Hippocampal formation (tissue), 2 donors: ENCODE measurements around the gene MAPRE3.
A peak's percentile ranks its signal among the peaks of the same experiment; 100 is the strongest.

Experiments
- DNase-seq, 2 donors: peaks; one replicate each; lab custom pipeline; 2025; lab: John Stamatoyannopoulos, UW

MAPRE3 gene

DNA sequence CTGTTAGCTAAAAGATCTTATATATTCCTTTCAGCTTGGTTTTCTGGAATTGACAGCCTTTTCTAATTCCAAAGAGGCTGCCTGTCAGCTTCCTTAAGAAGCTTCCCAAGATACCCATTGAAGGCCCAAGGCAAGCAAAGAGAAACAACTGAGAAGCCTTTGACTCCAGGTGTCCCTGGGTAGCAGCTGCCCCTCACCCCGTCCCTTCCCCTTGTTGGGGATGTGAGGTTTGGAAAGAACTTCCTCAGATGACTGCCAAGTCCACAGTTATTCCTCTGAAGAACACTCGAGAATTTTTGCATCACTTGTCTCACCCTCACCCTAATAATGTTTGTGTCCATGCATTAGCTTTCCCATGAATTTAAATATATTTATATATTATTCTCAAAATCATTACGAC lies 13.3 kb downstream of the MAPRE3 start:
- DNase-seq = no peak

DNA sequence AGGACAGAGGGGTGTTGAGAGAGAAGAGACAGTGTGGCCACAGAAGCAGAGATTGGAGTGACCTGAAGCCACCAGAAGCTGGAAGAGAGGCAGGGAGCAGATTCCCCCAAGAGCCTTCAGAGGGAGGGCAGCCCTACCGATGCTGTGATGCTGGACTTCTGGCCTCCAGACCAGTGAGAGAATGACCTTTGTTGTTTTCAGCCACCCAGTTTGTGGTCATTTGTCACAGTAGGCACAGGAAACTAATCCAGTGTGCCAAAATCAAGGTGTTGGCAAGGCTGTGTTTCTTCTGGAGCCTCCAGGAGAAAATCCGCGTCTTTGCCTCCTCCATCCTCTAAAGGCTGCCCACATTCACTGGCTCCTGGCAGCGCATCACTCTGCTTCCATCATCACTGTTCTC lies 15.4 kb downstream of the MAPRE3 start:
- DNase-seq = no peak

DNA sequence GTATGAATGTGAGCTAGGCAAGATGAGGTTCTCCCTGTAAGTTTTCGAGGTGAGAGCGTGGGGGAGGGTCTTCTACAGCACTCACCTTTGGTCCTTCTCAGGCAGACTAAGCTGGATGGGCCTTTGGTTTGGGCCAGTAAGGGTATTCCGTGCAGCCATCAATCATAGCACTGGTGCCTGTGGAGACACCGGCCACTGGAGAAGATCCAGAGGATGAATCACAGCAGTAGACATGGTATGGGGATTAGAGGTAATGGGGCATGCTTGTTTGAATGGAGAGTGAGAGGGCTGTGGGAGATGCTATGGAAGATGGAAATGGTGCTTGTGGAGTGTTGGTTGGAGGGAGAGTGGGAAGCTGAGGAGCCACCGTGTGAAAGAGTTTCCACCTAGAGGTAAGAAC lies 16.1 kb downstream of the MAPRE3 start:
- no peak for DNase-seq

DNA sequence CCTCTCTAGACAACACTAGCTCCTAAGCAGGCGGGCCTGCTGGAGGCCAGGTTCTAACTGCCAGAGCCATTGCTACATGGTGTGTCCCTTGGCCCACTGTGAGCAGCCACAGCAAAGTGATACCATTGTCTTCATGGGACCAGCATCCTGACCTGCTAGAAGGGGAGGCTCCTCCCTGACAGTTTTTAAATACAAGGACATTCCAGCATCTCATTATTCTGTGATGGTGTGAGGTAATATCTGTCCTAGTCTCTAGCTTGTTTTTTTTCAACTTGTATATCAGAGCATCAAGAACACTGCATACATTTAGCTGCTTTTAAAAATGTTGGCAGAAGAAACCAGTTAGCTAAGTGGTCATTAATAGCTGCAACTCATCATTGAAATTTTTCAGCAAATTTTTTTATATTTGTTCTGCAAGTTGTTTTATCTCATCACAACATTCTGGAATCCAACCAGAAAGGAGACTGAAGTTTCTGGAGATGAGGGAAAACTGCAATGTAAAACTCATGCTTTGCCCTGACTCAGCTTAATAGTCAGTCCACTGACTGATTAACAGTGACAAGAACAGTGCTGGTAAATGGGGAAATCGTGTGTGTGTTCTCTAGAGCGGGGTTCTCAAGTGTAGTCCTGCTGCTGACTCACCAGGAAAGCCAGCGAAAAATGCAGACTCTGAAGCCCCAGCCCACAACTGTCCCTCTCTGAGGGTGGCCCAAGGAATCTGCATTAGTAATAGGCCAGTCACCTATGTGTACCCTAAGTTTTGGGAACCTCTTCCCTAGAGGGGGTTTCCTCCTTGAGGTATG lies 17.8 kb downstream of the MAPRE3 start:
- DNase-seq = peak in 1 of 2 donors; percentile 11

DNA sequence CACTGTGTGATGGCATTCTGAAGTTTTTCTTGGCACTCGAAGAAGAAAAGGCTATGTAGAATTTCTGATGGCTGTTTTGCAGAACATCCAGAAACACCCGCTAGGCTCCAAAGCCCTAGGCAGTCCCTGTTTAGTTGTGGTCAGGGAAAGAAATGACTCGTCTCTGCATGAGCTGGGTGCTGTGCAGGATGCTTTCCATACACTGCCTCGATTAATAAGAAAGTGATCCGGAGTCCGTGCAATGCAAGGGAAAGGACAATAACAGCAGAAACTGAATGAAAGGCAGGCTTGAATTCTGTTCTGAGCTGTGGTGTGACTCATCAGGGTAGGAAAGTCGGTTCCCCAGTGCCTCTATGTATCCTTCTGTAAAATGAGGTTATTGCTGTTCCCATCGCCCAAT lies 18.7 kb downstream of the MAPRE3 start:
- no peak for DNase-seq

DNA sequence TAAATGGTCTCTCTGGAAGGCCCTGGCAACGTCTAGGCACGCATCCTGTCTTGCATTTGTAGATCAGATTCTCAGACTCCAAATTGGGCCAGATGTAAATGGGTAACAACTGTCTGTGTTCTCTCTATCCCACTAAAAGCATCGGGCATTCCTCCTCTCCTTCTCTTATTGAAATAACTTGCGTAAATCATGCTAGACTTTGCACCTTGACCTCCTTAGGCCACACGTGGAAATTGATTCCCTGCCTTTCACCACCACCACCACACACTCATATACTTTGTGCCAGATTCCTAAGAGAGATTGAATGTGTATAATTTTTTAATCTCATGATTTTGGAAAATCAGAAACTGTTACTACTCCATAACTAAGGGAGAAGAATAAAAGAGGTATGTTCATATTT lies 21.3 kb downstream of the MAPRE3 start:
- no peak for DNase-seq

DNA sequence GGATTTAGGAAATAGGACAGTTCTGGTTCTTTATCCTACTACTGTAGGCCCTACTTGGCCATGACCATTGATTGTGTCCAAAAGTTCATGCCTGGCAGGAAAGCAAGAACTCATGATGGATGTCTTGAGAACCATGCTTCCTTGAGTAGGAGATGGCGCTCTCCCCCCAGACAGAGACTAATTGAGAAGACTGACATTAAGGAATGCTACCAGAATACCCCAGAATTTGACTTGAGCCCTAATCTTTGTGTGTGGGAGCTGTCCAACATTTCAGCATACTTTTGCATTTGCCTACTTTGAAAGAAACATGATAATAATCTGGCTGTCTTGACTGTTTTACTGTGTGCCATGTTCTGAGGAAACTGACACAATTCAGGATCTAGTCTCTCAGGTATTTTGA lies 23.3 kb downstream of the MAPRE3 start:
- DNase-seq = no peak

DNA sequence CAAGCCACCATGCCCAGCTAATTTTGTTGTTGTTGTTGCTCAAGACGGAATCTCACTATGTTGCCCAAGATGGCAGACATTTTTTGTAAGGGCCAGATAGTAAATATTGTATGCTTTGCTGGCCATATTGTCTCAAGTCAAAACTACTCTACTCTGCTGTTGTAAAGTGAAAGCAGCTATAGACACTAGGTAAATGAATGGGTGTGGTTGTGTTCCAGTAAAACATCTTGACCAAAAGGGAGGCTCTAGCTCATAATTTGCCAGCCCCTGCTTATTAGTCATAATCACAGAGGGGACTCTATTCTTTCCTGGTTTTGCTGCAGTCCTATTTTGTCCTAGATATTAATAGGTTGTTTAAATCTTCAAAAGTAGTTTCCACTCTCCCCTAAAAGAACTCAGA lies 24.5 kb downstream of the MAPRE3 start:
- no peak for DNase-seq

DNA sequence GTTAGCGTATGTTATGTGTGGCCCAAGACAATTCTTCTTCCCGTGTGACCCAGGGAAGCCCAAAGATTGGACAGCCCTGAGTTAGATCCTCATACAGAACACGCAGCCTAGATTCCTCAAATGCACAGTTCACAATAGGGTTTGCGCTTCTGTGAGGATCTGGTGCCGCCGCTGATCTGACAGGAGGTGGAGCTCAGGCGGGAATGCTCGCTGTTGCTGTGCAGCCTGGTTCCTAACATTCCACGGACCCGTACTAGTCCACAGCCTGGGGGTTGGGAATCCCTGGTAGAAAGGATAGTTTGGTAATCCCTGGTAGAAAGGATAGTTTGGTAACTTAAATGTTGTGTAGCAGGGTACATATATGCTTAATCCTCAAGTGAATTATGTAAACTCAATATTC lies 27.0 kb downstream of the MAPRE3 start:
- no peak for DNase-seq

DNA sequence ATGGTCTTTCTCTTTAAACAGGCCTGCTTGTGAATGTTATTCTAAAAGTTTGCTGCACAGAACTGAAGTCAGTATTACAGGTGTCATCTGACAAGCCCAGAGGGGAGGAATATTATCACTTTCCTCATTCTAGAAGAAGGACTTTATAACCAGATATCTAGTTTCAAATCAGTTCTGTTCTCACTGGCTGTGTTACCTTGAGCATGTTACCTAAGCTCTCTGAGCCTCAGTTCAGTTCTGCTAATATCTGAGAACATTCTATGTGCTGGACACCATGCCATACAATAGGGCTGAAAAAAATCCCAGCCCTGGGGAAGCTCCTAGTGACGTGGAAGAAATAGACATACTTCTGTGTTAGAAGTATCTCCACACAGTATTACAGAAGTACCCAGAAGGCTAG lies 27.9 kb downstream of the MAPRE3 start:
- no peak for DNase-seq

DNA sequence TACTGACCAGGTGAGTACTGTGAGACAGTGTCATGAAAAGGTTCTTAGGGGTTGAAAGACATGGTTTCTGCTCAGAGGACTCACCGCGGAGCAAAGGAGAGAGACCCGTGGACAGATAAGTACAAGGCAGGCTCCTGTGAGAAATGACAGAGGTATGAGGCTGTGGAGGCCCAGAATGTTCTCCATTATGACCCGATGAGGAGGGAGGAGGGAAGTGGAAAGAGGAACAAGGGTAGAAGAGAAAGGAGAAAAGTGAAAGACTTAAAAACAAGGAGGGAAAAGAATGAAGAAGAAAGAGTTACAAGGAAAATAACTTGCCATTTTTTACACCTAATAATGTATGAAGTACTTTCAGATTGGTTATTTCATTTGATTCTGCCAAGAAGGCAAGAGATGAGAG lies 29.8 kb downstream of the MAPRE3 start:
- no peak for DNase-seq

DNA sequence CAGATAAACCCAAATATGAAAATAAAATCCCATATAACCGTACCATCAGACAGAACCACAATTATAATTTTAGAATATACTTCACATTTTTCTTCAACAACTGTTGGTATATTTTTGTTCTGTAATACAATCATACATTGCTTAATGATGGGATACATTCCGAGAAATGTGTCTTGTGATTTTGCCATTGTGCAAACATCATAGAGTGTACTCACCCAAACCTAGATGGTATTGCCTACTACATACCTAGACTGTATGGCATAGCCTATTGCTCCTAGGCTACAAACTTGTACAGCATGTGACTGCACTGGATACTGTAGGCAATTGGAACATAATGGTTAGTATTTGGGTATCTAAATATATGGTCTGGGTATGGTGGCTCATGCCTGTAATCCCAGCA lies 30.6 kb downstream of the MAPRE3 start:
- no peak for DNase-seq

DNA sequence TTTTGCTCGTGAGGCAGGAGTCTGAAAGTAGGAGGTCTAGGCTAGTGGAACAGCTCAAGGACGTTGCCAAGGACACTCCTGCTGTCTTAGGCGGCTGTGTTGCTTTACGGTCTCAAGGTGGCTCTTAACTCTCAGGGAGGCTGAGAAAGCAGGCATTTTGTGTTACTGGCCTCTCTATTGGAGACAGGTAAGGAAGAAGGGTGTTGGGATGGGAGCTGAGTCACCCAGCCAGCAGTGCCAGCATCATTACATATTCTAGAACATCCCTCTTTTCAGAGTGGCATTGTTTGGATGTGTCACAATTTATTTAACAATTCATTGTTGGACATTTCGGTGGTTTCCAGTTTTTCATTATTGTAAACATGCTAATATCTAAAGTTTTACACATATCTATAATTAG lies 31.5 kb downstream of the MAPRE3 start:
- DNase-seq = no peak

DNA sequence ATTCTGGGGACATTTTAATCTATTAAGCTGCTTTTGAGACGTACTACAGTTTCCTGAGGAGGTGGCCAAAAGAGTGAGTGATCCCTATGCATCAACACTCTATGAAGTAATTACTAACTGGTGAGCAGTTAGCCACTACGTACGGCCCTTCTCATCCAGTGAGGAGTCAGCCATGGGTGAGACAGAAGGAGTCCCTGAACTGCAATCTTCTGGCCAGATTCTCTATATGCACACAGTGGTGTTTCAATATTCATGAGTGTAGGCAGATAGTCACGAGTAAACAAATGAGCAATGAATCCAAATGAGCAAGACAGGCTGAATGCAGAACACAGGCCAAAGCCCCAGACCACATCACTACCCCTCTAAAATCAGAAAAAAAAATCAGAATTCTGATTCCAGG lies 32.6 kb downstream of the MAPRE3 start:
- DNase-seq = no peak

DNA sequence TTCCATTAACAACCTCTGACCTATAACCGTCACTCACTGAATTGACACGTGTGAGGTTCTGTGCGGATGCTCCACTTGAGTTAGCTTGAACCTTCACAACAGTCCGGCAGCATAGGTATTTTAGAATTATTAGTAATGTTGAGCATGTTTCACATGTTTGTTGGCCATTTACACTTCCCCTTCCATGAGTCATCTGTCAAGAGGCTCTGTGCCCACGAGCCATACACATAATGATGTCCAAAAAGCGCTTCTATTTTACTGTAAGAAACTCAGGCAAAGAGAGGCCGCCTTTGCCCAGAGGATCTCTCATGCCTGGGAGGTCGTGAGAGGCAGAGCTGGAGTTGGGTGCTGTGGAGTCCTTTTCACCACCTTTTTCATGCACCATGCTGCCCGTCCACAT lies 33.4 kb downstream of the MAPRE3 start:
- no peak for DNase-seq

DNA sequence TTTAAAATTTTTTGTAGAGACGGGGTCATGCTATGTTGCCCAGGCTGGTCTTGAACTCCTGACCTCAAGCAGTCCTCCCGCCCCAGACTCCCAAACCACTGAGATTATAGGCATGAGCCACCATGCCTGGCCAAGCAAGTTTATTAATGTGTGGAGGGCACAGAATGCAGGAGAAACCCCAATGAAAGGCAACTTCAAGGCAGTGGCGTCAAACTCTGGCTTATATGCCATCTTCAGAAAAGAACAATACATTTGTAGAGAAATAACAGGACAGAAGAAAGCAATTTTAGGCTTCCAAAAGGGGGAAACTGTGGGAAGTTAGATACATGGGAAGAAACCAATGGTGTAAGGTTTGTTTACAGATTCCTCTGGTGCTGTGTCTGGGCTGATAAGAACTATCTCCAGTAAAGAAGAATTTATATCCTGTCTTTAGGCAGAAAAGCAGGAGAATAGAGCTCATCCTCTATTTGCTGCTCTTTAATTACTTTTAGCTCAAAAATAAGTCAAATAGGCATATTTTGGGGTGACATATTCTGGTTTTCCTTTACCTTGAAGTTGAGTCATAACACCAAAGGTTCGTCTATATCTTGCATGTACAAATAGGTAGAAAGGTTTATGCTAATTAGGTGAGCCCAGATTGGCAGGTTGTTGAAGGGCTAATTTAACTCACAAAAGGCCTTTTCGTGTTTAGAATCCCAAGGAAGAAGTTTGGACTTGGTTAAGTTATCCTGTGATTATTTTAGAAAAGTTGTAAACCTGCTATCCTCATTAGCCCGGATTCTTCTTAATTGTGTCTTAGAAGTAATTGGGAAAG lies 36.4 kb downstream of the MAPRE3 start:
- no peak for DNase-seq

DNA sequence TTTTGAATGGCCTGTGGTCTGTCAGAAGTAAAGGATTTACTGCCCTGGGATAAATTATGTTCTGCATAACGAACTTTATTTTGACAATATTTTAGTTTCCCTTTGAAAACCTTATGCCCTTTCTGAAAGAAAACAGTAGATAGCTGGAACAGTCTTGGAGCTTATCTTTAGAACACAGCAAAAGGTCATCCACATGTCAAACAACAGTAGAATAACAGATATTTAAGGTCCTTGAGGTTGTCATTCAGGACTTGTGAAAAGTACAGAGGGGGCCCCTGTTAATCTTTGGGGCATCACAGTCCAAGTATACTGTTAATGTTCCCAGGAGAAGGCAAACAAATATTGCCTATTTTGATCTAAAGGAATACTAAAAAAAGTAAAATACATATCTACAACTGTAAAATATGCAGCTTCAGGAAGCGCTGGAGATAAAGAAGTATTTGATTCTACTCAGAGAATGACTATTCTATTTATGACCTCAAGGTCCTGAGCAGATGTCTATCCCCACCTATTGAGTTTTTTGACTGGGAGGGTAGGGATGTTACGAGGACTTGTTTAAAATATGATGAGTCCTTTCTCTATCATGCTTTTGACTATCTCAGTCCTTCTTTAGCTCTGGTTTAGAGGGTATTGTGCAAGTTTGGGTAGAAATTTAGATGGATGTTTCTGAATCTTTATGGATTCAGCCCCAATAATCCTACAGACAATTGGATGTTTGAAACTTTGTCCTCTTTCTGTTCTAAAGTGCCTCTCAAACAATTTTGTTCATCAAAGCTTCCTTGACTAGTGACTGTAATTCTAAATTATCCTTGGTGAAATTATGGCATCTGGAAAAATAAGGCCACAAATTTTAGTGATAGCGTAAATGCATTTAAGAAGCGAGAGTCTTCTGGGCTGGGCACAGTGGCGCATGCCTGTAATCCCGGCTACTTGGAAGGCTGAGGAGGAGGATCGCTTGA lies 37.3 kb downstream of the MAPRE3 start:
- DNase-seq = no peak

DNA sequence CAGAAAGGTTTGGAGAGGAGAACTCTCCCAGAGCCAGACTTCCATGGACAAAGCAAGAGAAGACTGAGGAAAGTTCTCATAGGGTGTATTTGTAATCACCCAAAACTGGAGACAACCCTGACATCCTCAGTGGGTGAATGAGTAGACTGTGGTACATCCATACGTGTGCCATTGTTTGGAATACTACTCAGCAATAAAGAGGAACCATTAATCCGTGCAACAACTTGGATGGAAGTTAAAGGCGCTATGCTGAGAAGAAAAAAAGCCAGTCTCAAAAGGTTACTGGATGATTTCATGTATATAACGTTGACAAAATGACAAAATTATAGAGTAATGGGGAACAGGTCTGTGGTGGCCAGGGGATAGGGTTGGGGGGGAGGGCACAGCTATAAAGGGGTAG lies 38.2 kb downstream of the MAPRE3 start:
- DNase-seq = no peak

DNA sequence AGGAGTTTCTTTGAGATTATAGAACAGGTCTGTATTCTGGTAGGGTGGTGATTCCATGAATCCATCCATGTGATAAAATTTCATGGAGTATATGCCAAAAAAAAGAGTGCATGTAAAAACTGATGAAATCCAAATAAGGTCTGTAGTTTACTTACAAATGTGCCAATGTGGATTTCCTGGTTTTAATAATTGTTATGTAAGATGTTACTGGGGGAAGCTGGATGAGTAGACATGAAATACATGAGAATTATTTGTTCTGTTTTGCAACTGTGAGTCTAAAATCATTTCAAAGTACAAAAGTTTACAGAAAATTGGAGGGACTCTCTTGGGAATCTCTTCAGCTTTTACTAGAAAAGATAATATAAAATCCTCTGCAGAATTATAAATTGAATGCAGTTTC lies 38.6 kb downstream of the MAPRE3 start:
- DNase-seq = no peak

DNA sequence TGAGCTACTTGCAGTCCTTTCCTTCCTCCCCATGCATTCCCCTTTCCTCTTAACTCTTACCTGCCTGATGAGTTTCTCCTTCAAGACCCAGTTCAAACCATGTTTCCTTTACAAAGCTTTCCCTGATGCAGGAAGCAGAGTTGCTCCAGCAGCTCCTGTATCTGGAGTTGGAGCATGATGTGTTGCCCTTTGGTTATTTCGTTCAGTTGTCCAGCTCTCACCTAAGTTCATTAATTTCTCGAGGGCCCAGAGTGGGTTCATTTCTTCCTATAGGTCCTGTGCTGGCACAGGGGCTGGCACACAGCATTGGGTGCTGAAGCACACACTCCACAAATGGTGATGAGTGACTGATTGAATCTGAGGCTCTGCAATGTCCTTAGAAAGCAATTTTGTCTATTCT lies 39.3 kb downstream of the MAPRE3 start:
- no peak for DNase-seq

DNA sequence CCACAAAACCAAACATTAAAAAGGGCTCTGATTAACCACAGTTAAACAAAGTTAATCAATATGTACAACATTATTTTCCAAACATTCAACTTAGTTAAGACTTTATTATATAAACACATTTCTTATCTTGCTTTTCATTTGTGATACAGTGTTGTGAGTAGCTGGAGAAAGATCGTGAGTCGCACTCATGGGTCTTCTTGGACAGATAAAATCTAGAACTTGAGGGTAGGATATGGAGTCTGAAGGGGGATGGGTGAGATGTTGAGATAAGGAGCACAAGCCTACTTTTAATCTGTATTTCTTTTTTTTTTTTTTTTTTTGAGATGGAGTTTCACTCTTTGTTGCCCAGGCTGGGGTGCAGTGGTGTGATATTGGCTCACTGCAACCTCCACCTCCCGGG lies 39.7 kb downstream of the MAPRE3 start:
- DNase-seq = no peak

DNA sequence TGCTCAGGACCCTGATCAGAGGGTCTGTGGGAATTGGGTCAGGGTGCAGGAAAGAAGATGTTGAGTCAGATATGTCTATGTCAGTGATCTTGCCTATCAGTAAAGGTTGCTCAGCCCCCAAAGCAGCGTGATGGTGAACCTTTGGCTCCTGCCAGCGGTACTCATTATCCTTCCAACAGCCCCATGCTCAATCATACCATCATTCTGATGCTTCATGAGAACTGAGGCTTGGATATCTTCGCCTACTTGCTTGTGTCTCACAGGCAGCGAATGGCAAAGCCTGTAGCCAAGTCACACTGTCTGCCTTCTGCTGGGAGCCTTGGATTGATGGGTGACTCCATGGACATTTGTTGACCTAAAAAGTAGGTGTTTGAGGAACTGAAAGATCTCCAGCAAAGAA lies 43.3 kb downstream of the MAPRE3 start:
- no peak for DNase-seq
